ENCODE results near the gene GRM8.
"Not testable (repeated sequence)": the region's sequence is repeated elsewhere in the genome, so short reads cannot be mapped to it uniquely, and the experiment has no call there.

The GRM8 gene

GRCh38 chr7:126905255-126905654 is 347.5 kb downstream of the GRM8 start:
- not testable (repeated sequence) for DNase-seq

GRCh38 chr7:126901041-126901765 is 351.5 kb downstream of the GRM8 start:
- DNase-seq, result not testable (repeated sequence)

- not testable (repeated sequence) for DNase-seq
Observed at GRCh38 chr7:126887980-126888379, 364.8 kb downstream of the GRM8 start.

GRCh38 chr7:126887560-126887959 is 365.2 kb downstream of the GRM8 start:
- DNase-seq, result not testable (repeated sequence)

GRCh38 chr7:126882730-126883129 is 370.0 kb downstream of the GRM8 start:
- not testable (repeated sequence) for DNase-seq

GRCh38 chr7:126881908-126882307 is 370.8 kb downstream of the GRM8 start:
- not testable (repeated sequence) for DNase-seq

GRCh38 chr7:126881315-126881714 is 371.4 kb downstream of the GRM8 start:
- DNase-seq, result no peak

GRCh38 chr7:126876536-126876935 is 376.2 kb downstream of the GRM8 start:
- DNase-seq, result not testable (repeated sequence)

- DNase-seq, result peak; percentile 2
Observed at GRCh38 chr7:126856691-126857291, 395.9 kb downstream of the GRM8 start.

- DNase-seq, result no peak
Observed at GRCh38 chr7:126845331-126845730, 407.4 kb downstream of the GRM8 start.

- no peak for DNase-seq
Observed at GRCh38 chr7:126843883-126844282, 408.9 kb downstream of the GRM8 start.

GRCh38 chr7:126843336-126843735 is 409.4 kb downstream of the GRM8 start:
- no peak for DNase-seq

GRCh38 chr7:126842451-126842850 is 410.3 kb downstream of the GRM8 start:
- DNase-seq, result no peak

GRCh38 chr7:126840869-126841268 is 411.9 kb downstream of the GRM8 start:
- DNase-seq, result no peak

- no peak for DNase-seq
Observed at GRCh38 chr7:126839624-126840023, 413.1 kb downstream of the GRM8 start.

GRCh38 chr7:126838194-126838593 is 414.5 kb downstream of the GRM8 start:
- no peak for DNase-seq

- not testable (repeated sequence) for DNase-seq
Observed at GRCh38 chr7:126831241-126831640, 421.5 kb downstream of the GRM8 start.

- DNase-seq, result no peak
Observed at GRCh38 chr7:126820925-126821324, 431.8 kb downstream of the GRM8 start.

- DNase-seq, result no peak
Observed at GRCh38 chr7:126819197-126819484, 433.6 kb downstream of the GRM8 start.

GRCh38 chr7:126818393-126819196 is 434.1 kb downstream of the GRM8 start:
- DNase-seq, result no peak

- DNase-seq, result no peak
Observed at GRCh38 chr7:126809188-126809587, 443.6 kb downstream of the GRM8 start.

GRCh38 chr7:126806614-126807013 is 446.1 kb downstream of the GRM8 start:
- no peak for DNase-seq

GRCh38 chr7:126805351-126805750 is 447.4 kb downstream of the GRM8 start:
- no peak for DNase-seq

- DNase-seq, result no peak
Observed at GRCh38 chr7:126804604-126805003, 448.1 kb downstream of the GRM8 start.
